GM12878 (cell line): Measurements from ENCODE around the gene GTF2F2.

Experiments
- BCL11A ChIP-seq: IDR thresholded peaks from 2 replicates; pipeline ENCODE4 v1.6.1; 2011; ENCODE audit warnings: low read depth, low read length
- EP300 ChIP-seq, 2 experiments: fragments of 150-350 bp in 1 of 2; IDR thresholded peaks; 2 replicates each; pipeline ENCODE4 v1.6.1; 2011 to 2012; ENCODE audit warnings: low read depth in 2 of 2, low read length in 2 of 2, borderline replicate concordance in 1 of 2, improper control_type of control experiment in 1 of 2, inconsistent platforms in 1 of 2; ENCODE audit not compliant: control insufficient read depth in 1 of 2
- POLR2A ChIP-seq: IDR thresholded peaks from 2 replicates; pipeline ENCODE4 v1.6.1; 2011; ENCODE audit warnings: low read depth, mild to moderate bottlenecking, low read length
- RFX5 ChIP-seq: IDR thresholded peaks from 2 replicates; pipeline ENCODE4 v1.6.1; 2011; ENCODE audit warnings: low read depth, low read length, improper control_type of control experiment
- TCF12 ChIP-seq: IDR thresholded peaks from 2 replicates; pipeline ENCODE4 v1.6.1; 2011; ENCODE audit warnings: low read depth, mild to moderate bottlenecking, low read length
- TF ChIP-seq, protein P1 (sequence below), 3 experiments: IDR thresholded peaks in 2 of 3; conservative IDR thresholded peaks in 1 of 3; 2 replicates each; pipeline ENCODE4 v1.5.1; 2011; ENCODE audit warnings: low read depth in 3 of 3, low read length in 3 of 3, mild to moderate bottlenecking in 3 of 3, control low read depth in 2 of 3, moderate library complexity in 2 of 3, inconsistent platforms in 1 of 3, mixed read lengths in 1 of 3; ENCODE audit not compliant: control insufficient read depth in 2 of 3, insufficient read depth in 1 of 3; ENCODE audit errors: extremely low read depth in 1 of 3
- TF ChIP-seq, protein P2 (sequence below): fragments of 450-650 bp; IDR thresholded peaks from 2 replicates; pipeline ENCODE4 v1.6.1; 2016; ENCODE audit warnings: mild to moderate bottlenecking, moderate library complexity, borderline replicate concordance

DNA sequence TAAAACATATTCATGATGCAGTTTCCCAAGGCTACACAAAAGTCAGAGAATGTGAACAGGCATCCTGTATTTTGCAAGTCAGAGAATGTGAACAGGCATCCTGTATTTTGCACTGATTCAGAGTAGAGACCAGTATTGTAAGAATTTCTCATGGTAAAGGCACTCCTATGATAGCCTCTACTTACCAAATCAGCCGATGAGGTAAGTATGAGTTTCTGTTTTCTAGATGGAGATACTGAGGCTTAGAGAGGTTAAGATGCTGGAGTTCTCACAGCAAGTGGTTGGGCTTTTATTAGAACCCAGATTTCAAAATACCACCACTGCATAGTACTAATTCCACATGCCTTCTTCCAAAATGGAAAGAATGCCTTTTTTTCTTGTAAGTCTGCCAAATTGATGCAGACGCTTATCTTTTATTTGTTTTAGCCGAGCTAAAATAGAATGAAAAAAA, 208.4 kb downstream of the GTF2F2 start:
- TF ChIP-seq, protein P1, sequence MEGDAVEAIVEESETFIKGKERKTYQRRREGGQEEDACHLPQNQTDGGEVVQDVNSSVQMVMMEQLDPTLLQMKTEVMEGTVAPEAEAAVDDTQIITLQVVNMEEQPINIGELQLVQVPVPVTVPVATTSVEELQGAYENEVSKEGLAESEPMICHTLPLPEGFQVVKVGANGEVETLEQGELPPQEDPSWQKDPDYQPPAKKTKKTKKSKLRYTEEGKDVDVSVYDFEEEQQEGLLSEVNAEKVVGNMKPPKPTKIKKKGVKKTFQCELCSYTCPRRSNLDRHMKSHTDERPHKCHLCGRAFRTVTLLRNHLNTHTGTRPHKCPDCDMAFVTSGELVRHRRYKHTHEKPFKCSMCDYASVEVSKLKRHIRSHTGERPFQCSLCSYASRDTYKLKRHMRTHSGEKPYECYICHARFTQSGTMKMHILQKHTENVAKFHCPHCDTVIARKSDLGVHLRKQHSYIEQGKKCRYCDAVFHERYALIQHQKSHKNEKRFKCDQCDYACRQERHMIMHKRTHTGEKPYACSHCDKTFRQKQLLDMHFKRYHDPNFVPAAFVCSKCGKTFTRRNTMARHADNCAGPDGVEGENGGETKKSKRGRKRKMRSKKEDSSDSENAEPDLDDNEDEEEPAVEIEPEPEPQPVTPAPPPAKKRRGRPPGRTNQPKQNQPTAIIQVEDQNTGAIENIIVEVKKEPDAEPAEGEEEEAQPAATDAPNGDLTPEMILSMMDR (IDR thresholded peaks at IDR 0.05 in 2 of 3, conservative IDR thresholded peaks at IDR 0.05 in 1 of 3; ENCODE audit: control insufficient read depth in 2 of 3, extremely low read depth in 1 of 3, insufficient read depth in 1 of 3, low read depth in 3 of 3, low read length in 3 of 3): no peak
- TF ChIP-seq BCL11A: no peak
- no peak for TF ChIP-seq EP300 (IDR thresholded peaks at IDR 0.05; ENCODE audit: borderline replicate concordance in 1 of 2, control insufficient read depth in 1 of 2, low read depth in 2 of 2, low read length in 2 of 2)
- TF ChIP-seq, protein P2, sequence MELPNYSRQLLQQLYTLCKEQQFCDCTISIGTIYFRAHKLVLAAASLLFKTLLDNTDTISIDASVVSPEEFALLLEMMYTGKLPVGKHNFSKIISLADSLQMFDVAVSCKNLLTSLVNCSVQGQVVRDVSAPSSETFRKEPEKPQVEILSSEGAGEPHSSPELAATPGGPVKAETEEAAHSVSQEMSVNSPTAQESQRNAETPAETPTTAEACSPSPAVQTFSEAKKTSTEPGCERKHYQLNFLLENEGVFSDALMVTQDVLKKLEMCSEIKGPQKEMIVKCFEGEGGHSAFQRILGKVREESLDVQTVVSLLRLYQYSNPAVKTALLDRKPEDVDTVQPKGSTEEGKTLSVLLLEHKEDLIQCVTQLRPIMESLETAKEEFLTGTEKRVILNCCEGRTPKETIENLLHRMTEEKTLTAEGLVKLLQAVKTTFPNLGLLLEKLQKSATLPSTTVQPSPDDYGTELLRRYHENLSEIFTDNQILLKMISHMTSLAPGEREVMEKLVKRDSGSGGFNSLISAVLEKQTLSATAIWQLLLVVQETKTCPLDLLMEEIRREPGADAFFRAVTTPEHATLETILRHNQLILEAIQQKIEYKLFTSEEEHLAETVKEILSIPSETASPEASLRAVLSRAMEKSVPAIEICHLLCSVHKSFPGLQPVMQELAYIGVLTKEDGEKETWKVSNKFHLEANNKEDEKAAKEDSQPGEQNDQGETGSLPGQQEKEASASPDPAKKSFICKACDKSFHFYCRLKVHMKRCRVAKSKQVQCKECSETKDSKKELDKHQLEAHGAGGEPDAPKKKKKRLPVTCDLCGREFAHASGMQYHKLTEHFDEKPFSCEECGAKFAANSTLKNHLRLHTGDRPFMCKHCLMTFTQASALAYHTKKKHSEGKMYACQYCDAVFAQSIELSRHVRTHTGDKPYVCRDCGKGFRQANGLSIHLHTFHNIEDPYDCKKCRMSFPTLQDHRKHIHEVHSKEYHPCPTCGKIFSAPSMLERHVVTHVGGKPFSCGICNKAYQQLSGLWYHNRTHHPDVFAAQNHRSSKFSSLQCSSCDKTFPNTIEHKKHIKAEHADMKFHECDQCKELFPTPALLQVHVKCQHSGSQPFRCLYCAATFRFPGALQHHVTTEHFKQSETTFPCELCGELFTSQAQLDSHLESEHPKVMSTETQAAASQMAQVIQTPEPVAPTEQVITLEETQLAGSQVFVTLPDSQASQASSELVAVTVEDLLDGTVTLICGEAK: no peak
- no peak for TF ChIP-seq RFX5
- no peak for TF ChIP-seq TCF12
- no peak for TF ChIP-seq POLR2A
